ENCODE data around the gene HK2.

DNA sequence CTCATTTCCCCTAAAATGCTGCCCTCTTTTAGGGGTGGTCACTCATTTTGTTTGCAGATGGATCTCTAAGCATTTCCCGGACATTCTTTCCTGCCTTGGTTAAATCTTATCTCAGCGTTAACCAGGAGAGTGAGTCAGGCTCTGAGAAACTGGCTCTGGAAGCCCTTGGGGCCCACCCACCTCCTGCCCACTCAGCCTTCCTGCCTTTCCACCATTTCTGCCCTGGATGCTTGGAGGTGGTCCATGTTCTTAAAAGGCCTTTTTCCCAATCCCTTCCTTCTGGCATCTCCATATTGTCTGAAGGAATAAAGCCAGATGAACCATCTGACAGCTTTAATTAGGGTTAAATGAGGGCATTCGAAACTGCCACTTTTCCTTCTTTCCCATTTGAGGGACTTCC is 9.5 kb downstream of the HK2 start:
- no peak for TF ChIP-seq REST (IDR thresholded peaks at IDR 0.05; ENCODE audit: insufficient replicate concordance, low read depth)
- TF ChIP-seq CTCF (IDR thresholded peaks at IDR 0.05; ENCODE audit: insufficient read depth, low read length) = no peak
- TF ChIP-seq POLR2AphosphoS5 (IDR thresholded peaks at IDR 0.05; ENCODE audit: low read depth) = no peak
